BLaER1 treated with 17β-estradiol and CSF1 and Interleukin-3, amounts not matched to agents 10 nM and 100 nM (cell line): ENCODE data around the gene DNAJC16.

Experiments used
- H3K27ac ChIP-seq, 11 experiments: shearing (Covaris generic); formaldehyde crosslinking; 2 replicates each; pipeline ENCODE4 v1.8.1; 2022
- H3K27me3 ChIP-seq, 11 experiments: shearing (Covaris generic); formaldehyde crosslinking; 2 replicates each; pipeline ENCODE4 v1.8.1; 2022
- H3K36me3 ChIP-seq, 11 experiments: shearing (Covaris generic); formaldehyde crosslinking; 2 replicates each; pipeline ENCODE4 v1.8.1; 2022
- H3K4me1 ChIP-seq, 10 experiments: shearing (Covaris generic); formaldehyde crosslinking; 2 replicates each; pipeline ENCODE4 v1.8.1; 2022
- H3K4me2 ChIP-seq, 11 experiments: shearing (Covaris generic); formaldehyde crosslinking; 2 replicates each; pipeline ENCODE4 v1.8.1; 2022
- H3K4me3 ChIP-seq, 10 experiments: shearing (Covaris generic); formaldehyde crosslinking; 2 replicates each; pipeline ENCODE4 v1.8.1; 2022
- H3K9ac ChIP-seq, 11 experiments: shearing (Covaris generic); formaldehyde crosslinking; 2 replicates each; pipeline ENCODE4 v1.8.1; 2022
- H3K9me3 ChIP-seq, 11 experiments: shearing (Covaris generic); formaldehyde crosslinking; replicated peaks in 1 of 11; 2 replicates each; pipeline ENCODE4 v1.8.1; 2022
- H4K20me1 ChIP-seq, 11 experiments: shearing (Covaris generic); formaldehyde crosslinking; 2 replicates each; pipeline ENCODE4 v1.8.1; 2022
- Cebpa-rat ChIP-seq, 11 experiments: shearing (Covaris generic); IDR thresholded peaks; 2 replicates each; pipeline ENCODE4 v1.8.1; 2022

The DNAJC16 gene

GRCh38 chr1:15543251-15543588, 16.6 kb downstream of the DNAJC16 start:
- Histone ChIP-seq H3K4me1 (no peaks in the 10 kb centered on the region), H3K9ac (no peak overlapping the region), H4K20me1 (peaks cover 0 to 8% (median 0%) of the 10 kb centered on the region in 11 experiments; a peak in 1 of 22 replicates), H3K4me3 (no peak overlapping the region), H3K9me3 (no peaks in the 10 kb centered on the region), H3K4me2 (no peak overlapping the region), H3K36me3 (peaks cover 84 to 100% (median 96%) of the 10 kb centered on the region in 11 experiments), H3K27me3 (no peaks in the 10 kb centered on the region), H3K27ac (no peak overlapping the region)
- no peak for TF ChIP-seq Cebpa-rat (IDR thresholded peaks at IDR 0.05)

GRCh38 chr1:15543589-15544568, 17.2 kb downstream of the DNAJC16 start:
- H3K4me2 ChIP-seq: no peak overlapping the region
- peaks cover 80 to 100% (median 94%) of the 10 kb centered on the region in 11 experiments for H3K36me3 ChIP-seq
- H3K9ac ChIP-seq: no peak overlapping the region
- H3K9me3 ChIP-seq: no peaks in the 10 kb centered on the region
- no peak overlapping the region for H3K4me3 ChIP-seq
- no peak for TF ChIP-seq Cebpa-rat (IDR thresholded peaks at IDR 0.05)
- no peak overlapping the region for H3K27ac ChIP-seq
- H4K20me1 ChIP-seq: peaks cover 0 to 8% (median 0%) of the 10 kb centered on the region in 11 experiments; a peak in 1 of 22 replicates
- H3K4me1 ChIP-seq: no peaks in the 10 kb centered on the region
- H3K27me3 ChIP-seq: no peaks in the 10 kb centered on the region

- no peak for TF ChIP-seq Cebpa-rat (IDR thresholded peaks at IDR 0.05)
- Histone ChIP-seq H3K4me3 (no peak overlapping the region), H3K4me1 (no peaks in the 10 kb centered on the region)
Measured at GRCh38 chr1:15546641-15547040, 20.0 kb downstream of the DNAJC16 start.

GRCh38 chr1:15550573-15550972, 23.9 kb downstream of the DNAJC16 start:
- Histone ChIP-seq H3K9ac (no peak overlapping the region), H3K4me3 (no peak overlapping the region), H3K36me3 (peaks cover 34 to 78% (median 51%) of the 10 kb centered on the region in 11 experiments), H3K4me2 (no peak overlapping the region), H3K4me1 (no peaks in the 10 kb centered on the region), H4K20me1 (no peaks in the 10 kb centered on the region; a peak in 1 of 22 replicates), H3K27ac (no peak overlapping the region), H3K9me3 (no peaks in the 10 kb centered on the region), H3K27me3 (no peaks in the 10 kb centered on the region)
- TF ChIP-seq Cebpa-rat (IDR thresholded peaks at IDR 0.05): no peak

More at GRCh38 chr1:15546641-15547040, 20.0 kb downstream of the DNAJC16 start:
- no peak overlapping the region for H3K27ac ChIP-seq
- H3K4me2 ChIP-seq: no peak overlapping the region
- H3K9ac ChIP-seq: no peak overlapping the region
- H3K36me3 ChIP-seq: peaks cover 62 to 99% (median 85%) of the 10 kb centered on the region in 11 experiments
- H3K9me3 ChIP-seq: no peaks in the 10 kb centered on the region
- H3K27me3 ChIP-seq: no peaks in the 10 kb centered on the region
- H4K20me1 ChIP-seq: peaks cover 0 to 5% (median 0%) of the 10 kb centered on the region in 11 experiments; a peak in 2 of 22 replicates

GRCh38 chr1:15557008-15557407, 30.4 kb downstream of the DNAJC16 start:
- no peak overlapping the region for H3K4me2 ChIP-seq
- no peak overlapping the region for H3K27ac ChIP-seq
- H3K27me3 ChIP-seq: no peaks in the 10 kb centered on the region
- H3K4me3 ChIP-seq: no peak overlapping the region
- H4K20me1 ChIP-seq: no peaks in the 10 kb centered on the region
- TF ChIP-seq Cebpa-rat (IDR thresholded peaks at IDR 0.05): no peak
- H3K4me1 ChIP-seq: peaks cover 0 to under 1% (median 0%) of the 10 kb centered on the region in 10 experiments; a peak in 2 of 20 replicates
- peaks cover 27 to 60% (median 39%) of the 10 kb centered on the region in 11 experiments for H3K36me3 ChIP-seq
- H3K9me3 ChIP-seq: no peaks in the 10 kb centered on the region
- H3K9ac ChIP-seq: no peak overlapping the region

- no peak for TF ChIP-seq Cebpa-rat (IDR thresholded peaks at IDR 0.05)
- Histone ChIP-seq H3K36me3 (peaks cover 33 to 62% (median 44%) of the 10 kb centered on the region in 11 experiments), H3K27ac (no peak overlapping the region), H4K20me1 (no peaks in the 10 kb centered on the region), H3K27me3 (no peaks in the 10 kb centered on the region), H3K9ac (no peak overlapping the region), H3K9me3 (no peaks in the 10 kb centered on the region), H3K4me2 (no peak overlapping the region), H3K4me3 (no peak overlapping the region), H3K4me1 (peaks cover 0 to 7% (median 0%) of the 10 kb centered on the region in 10 experiments; a peak in 5 of 20 replicates)
Measured at GRCh38 chr1:15557594-15557993, 30.9 kb downstream of the DNAJC16 start.

GRCh38 chr1:15558516-15558915, 31.9 kb downstream of the DNAJC16 start:
- Histone ChIP-seq H3K4me2 (no peak overlapping the region), H3K4me3 (no peak overlapping the region), H3K9me3 (no peaks in the 10 kb centered on the region), H3K9ac (no peak overlapping the region), H3K4me1 (peaks cover 0 to 15% (median 0%) of the 10 kb centered on the region in 10 experiments; a peak in 6 of 20 replicates), H4K20me1 (no peaks in the 10 kb centered on the region), H3K27me3 (no peaks in the 10 kb centered on the region), H3K27ac (no peak overlapping the region), H3K36me3 (peaks cover 41 to 62% (median 51%) of the 10 kb centered on the region in 11 experiments)
- no peak for TF ChIP-seq Cebpa-rat (IDR thresholded peaks at IDR 0.05)

- H3K27me3 ChIP-seq: no peaks in the 10 kb centered on the region
- no peak overlapping the region for H3K4me3 ChIP-seq
- no peak for TF ChIP-seq Cebpa-rat (IDR thresholded peaks at IDR 0.05)
- no peak overlapping the region for H3K27ac ChIP-seq
- H4K20me1 ChIP-seq: no peaks in the 10 kb centered on the region
- no peak overlapping the region for H3K4me2 ChIP-seq
- peaks cover 0 to 23% (median 6%) of the 10 kb centered on the region in 10 experiments; a peak in 10 of 20 replicates for H3K4me1 ChIP-seq
- H3K36me3 ChIP-seq: peaks cover 47 to 62% (median 53%) of the 10 kb centered on the region in 11 experiments
- H3K9me3 ChIP-seq: no peaks in the 10 kb centered on the region
- no peak overlapping the region for H3K9ac ChIP-seq
Measured at GRCh38 chr1:15559189-15559810, 32.7 kb downstream of the DNAJC16 start.
